HEK293 (cell line): ENCODE measurements around the gene INVS.
"Not testable (repeated sequence)": the region's sequence is repeated elsewhere in the genome, so short reads cannot be mapped to it uniquely, and the experiment has no call there.

Experiments used
- CTCF ChIA-PET: fragments of 350-600 bp; formaldehyde crosslinking; extraction: SDS; loops from one replicate; lab custom pipeline; 2021; ENCODE audit warnings: antibody characterized with exemption; lab: Yijun Ruan, JAX
- POLR2A ChIA-PET: fragments of 300-600 bp; formaldehyde crosslinking; extraction: SDS; loops from one replicate; lab custom pipeline; 2020; ENCODE audit warnings: antibody characterized with exemption, inconsistent platforms; lab: Yijun Ruan, JAX
- H3K27ac ChIP-seq: fragments of 200-500 bp; sonication (Bioruptor generic); 2 replicates; pipeline ENCODE4 v1.5.1; 2014; ENCODE audit warnings: low read depth, low read length, control low read depth, inconsistent platforms; ENCODE audit errors: extremely low read depth
- H3K36me3 ChIP-seq, 2 experiments: fragments of 200-500 bp in 1 of 2; sonication (Bioruptor generic) in 1 of 2; 1 replicate in 1 of 2; 2 replicates in 1 of 2; pipeline ENCODE4 v1.5.1; 2014 to 2017; ENCODE audit warnings: inconsistent platforms in 2 of 2, low read length in 2 of 2; ENCODE audit not compliant: control insufficient read depth in 2 of 2, insufficient read depth in 1 of 2
- H3K4me1 ChIP-seq: fragments of 200-500 bp; sonication (Bioruptor generic); 2 replicates; pipeline ENCODE4 v1.5.1; 2014; ENCODE audit warnings: mild to moderate bottlenecking, low read length, inconsistent platforms; ENCODE audit not compliant: control insufficient read depth, insufficient read depth
- H3K4me3 ChIP-seq: 2 replicates; pipeline ENCODE4 v1.5.1; 2011; ENCODE audit warnings: low read depth, mild to moderate bottlenecking, control low read depth, low read length, moderate library complexity
- H3K9me3 ChIP-seq: fragments of 200-500 bp; sonication (Bioruptor generic); 2 replicates; pipeline ENCODE4 v1.5.1; 2014; ENCODE audit warnings: low read depth, low read length, inconsistent platforms; ENCODE audit not compliant: control insufficient read depth, insufficient read depth
- BCL11A ChIP-seq: fragments of 450-650 bp; formaldehyde crosslinking; IDR thresholded peaks from 2 replicates; pipeline ENCODE4 v1.5.1; 2016; ENCODE audit warnings: low read depth, missing biosample characterization, missing genetic modification characterization
- KLF1 ChIP-seq: fragments of 450-650 bp; formaldehyde crosslinking; IDR thresholded peaks from 2 replicates; pipeline ENCODE4 v1.5.1; 2016; ENCODE audit warnings: missing biosample characterization, missing genetic modification characterization
- PRDM1 ChIP-seq: fragments of 450-650 bp; formaldehyde crosslinking; IDR thresholded peaks from 2 replicates; pipeline ENCODE4; 2016; ENCODE audit warnings: missing biosample characterization, missing genetic modification characterization
- ZBTB1 ChIP-seq: fragments of 450-650 bp; formaldehyde crosslinking; IDR thresholded peaks from 2 replicates; pipeline ENCODE4 v1.5.1; 2016; ENCODE audit warnings: missing biosample characterization, missing genetic modification characterization
- ZFP3 ChIP-seq: fragments of 450-650 bp; formaldehyde crosslinking; IDR thresholded peaks from 2 replicates; pipeline ENCODE4 v1.5.1; 2016; ENCODE audit warnings: low read depth, missing biosample characterization, missing genetic modification characterization
- ZNF121 ChIP-seq: fragments of 450-650 bp; formaldehyde crosslinking; IDR thresholded peaks from 2 replicates; pipeline ENCODE4 v1.5.1; 2016; ENCODE audit warnings: missing biosample characterization, missing genetic modification characterization
- ZNF133 ChIP-seq: fragments of 450-650 bp; formaldehyde crosslinking; IDR thresholded peaks from 2 replicates; pipeline ENCODE4 v1.5.1; 2016; ENCODE audit warnings: missing biosample characterization, missing genetic modification characterization
- ZNF16 ChIP-seq: fragments of 450-650 bp; formaldehyde crosslinking; IDR thresholded peaks from 2 replicates; pipeline ENCODE4 v1.5.1; 2016; ENCODE audit warnings: low read depth, missing biosample characterization, missing genetic modification characterization
- ZNF266 ChIP-seq: fragments of 450-650 bp; formaldehyde crosslinking; IDR thresholded peaks from 2 replicates; pipeline ENCODE4 v1.5.1; 2016; ENCODE audit warnings: missing biosample characterization, missing genetic modification characterization, low read depth
- ZNF37A ChIP-seq: fragments of 450-650 bp; IDR thresholded peaks from 2 replicates; pipeline ENCODE4 v1.5.1; 2018; ENCODE audit warnings: missing biosample characterization, missing genetic modification characterization
- ZNF433 ChIP-seq: fragments of 450-650 bp; formaldehyde crosslinking; IDR thresholded peaks from 2 replicates; pipeline ENCODE4 v1.5.1; 2016; ENCODE audit warnings: missing biosample characterization, missing genetic modification characterization, low read depth
- ZNF48 ChIP-seq: fragments of 450-650 bp; formaldehyde crosslinking; IDR thresholded peaks from 2 replicates; pipeline ENCODE4 v1.5.1; 2016; ENCODE audit warnings: missing biosample characterization, missing genetic modification characterization
- ZNF514 ChIP-seq: fragments of 450-650 bp; formaldehyde crosslinking; IDR thresholded peaks from 2 replicates; pipeline ENCODE4 v1.5.1; 2016; ENCODE audit warnings: missing biosample characterization, missing genetic modification characterization
- ZNF530 ChIP-seq: fragments of 450-650 bp; formaldehyde crosslinking; IDR thresholded peaks from 2 replicates; pipeline ENCODE4 v1.5.1; 2016; ENCODE audit warnings: low read depth, missing biosample characterization, missing genetic modification characterization
- ZNF544 ChIP-seq: fragments of 450-650 bp; formaldehyde crosslinking; IDR thresholded peaks from 2 replicates; pipeline ENCODE4 v1.5.0; 2017; ENCODE audit warnings: missing biosample characterization, missing genetic modification characterization
- ZNF548 ChIP-seq: fragments of 450-650 bp; formaldehyde crosslinking; IDR thresholded peaks from 2 replicates; pipeline ENCODE4 v1.5.1; 2016; ENCODE audit warnings: missing biosample characterization, missing genetic modification characterization
- ZNF555 ChIP-seq: fragments of 450-650 bp; formaldehyde crosslinking; conservative IDR thresholded peaks from 2 replicates; pipeline ENCODE4 v1.5.1; 2017; ENCODE audit warnings: missing biosample characterization, mild to moderate bottlenecking, missing genetic modification characterization, inconsistent platforms
- ZNF610 ChIP-seq: fragments of 450-650 bp; formaldehyde crosslinking; IDR thresholded peaks from 2 replicates; pipeline ENCODE4 v1.5.1; 2016; ENCODE audit warnings: missing biosample characterization, missing genetic modification characterization, borderline replicate concordance
- ZNF664 ChIP-seq: fragments of 450-650 bp; formaldehyde crosslinking; IDR thresholded peaks from 2 replicates; pipeline ENCODE4 v1.5.1; 2016; ENCODE audit warnings: missing biosample characterization, missing genetic modification characterization
- ZNF837 ChIP-seq: fragments of 450-650 bp; formaldehyde crosslinking; IDR thresholded peaks from 2 replicates; pipeline ENCODE4 v1.5.1; 2016; ENCODE audit warnings: missing biosample characterization, missing genetic modification characterization
- TF ChIP-seq, protein P1 (sequence below): fragments of 450-650 bp; formaldehyde crosslinking; IDR thresholded peaks from 2 replicates; pipeline ENCODE4 v1.5.1; 2016; ENCODE audit warnings: missing biosample characterization, missing genetic modification characterization, low read depth
- TF ChIP-seq, protein P2 (sequence below): fragments of 450-650 bp; IDR thresholded peaks from 2 replicates; pipeline ENCODE4 v1.5.1; 2018; ENCODE audit warnings: missing biosample characterization, missing genetic modification characterization
- TF ChIP-seq, protein P3 (sequence below): fragments of 450-650 bp; formaldehyde crosslinking; IDR thresholded peaks from 2 replicates; pipeline ENCODE4 v1.5.1; 2016; ENCODE audit warnings: missing biosample characterization, missing genetic modification characterization

The INVS gene

DNA sequence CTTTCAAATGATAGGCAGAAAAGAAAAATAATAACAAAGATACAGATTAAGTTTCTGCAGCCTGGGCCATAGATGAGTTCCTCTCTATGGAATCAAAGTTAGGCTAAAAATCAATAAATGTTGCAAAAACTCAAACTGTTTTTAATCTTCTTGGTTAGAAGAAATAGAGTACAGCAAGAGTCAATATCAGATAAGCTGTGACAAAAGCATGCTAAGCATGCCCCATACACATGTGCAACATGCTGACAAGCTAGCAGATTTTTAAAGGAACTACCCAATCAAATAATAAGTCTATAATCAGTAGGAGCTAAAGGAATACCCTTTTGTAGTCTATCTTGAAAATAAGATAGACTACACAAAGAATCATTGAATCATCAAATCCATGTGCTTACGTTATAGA is 7.0 kb upstream of the INVS start:
- no peak for TF ChIP-seq KLF1 (tag by site-specific recombination)
- no peak for TF ChIP-seq ZNF544 (tag by site-specific recombination)
- no peak for TF ChIP-seq ZNF548 (tag by site-specific recombination)
- no peak for TF ChIP-seq ZNF37A (tag by site-specific recombination)
- no peak for TF ChIP-seq ZNF48 (tag by site-specific recombination)
- no peak for TF ChIP-seq ZNF837 (tag by site-specific recombination)
- no peak for TF ChIP-seq PRDM1
- TF ChIP-seq ZFP3 (tag by site-specific recombination), result no peak
- TF ChIP-seq, protein P1, sequence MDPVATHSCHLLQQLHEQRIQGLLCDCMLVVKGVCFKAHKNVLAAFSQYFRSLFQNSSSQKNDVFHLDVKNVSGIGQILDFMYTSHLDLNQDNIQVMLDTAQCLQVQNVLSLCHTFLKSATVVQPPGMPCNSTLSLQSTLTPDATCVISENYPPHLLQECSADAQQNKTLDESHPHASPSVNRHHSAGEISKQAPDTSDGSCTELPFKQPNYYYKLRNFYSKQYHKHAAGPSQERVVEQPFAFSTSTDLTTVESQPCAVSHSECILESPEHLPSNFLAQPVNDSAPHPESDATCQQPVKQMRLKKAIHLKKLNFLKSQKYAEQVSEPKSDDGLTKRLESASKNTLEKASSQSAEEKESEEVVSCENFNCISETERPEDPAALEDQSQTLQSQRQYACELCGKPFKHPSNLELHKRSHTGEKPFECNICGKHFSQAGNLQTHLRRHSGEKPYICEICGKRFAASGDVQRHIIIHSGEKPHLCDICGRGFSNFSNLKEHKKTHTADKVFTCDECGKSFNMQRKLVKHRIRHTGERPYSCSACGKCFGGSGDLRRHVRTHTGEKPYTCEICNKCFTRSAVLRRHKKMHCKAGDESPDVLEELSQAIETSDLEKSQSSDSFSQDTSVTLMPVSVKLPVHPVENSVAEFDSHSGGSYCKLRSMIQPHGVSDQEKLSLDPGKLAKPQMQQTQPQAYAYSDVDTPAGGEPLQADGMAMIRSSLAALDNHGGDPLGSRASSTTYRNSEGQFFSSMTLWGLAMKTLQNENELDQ (tag by site-specific recombination), result no peak
- no peak for TF ChIP-seq BCL11A (tag by site-specific recombination)
- no peak for TF ChIP-seq ZBTB1 (tag by site-specific recombination)
- TF ChIP-seq ZNF514 (tag by site-specific recombination), result no peak
- no peak for TF ChIP-seq ZNF266 (tag by site-specific recombination)
- no peak for TF ChIP-seq ZNF610 (tag by site-specific recombination)
- TF ChIP-seq ZNF530 (tag by site-specific recombination), result no peak
- no peak for TF ChIP-seq ZNF555
- no peak for TF ChIP-seq ZNF16
- no peak for TF ChIP-seq ZNF433 (tag by site-specific recombination)
- Histone ChIP-seq H3K4me1 (peaks cover 9% of the 10 kb centered on the region), H3K27ac (no peak overlapping the region), H3K4me3 (no peak overlapping the region), H3K36me3 (no peaks in the 10 kb centered on the region), H3K9me3 (no peaks in the 10 kb centered on the region)
- CTCF ChIA-PET, result no interaction called here
- POLR2A ChIA-PET, result no interaction called here

GRCh38 chr9:100094411-100094810 is 4.6 kb upstream of the INVS start:
- H3K27ac ChIP-seq, H3K36me3 ChIP-seq: not testable (repeated sequence)
- ChIA-PET POLR2A (interaction anchor here (0.6 kb wide), 1 partner anchor 31 kb away, joined by 3 read pairs; no protein-coding TSS in a partner anchor), CTCF (interaction anchor here (0.6 kb wide), 1 partner anchor 66 kb away, joined by 3 read pairs; no protein-coding TSS in a partner anchor)
- peak; percentile 68; the same call in 1 of the 2 replicates for TF ChIP-seq ZNF121 (tag by site-specific recombination)
- TF ChIP-seq, all 188 proteins: peak for 1; not testable (repeated sequence) for 187
- not testable (repeated sequence) for H3K4me1 ChIP-seq, H3K4me3 ChIP-seq, H3K9me3 ChIP-seq

DNA sequence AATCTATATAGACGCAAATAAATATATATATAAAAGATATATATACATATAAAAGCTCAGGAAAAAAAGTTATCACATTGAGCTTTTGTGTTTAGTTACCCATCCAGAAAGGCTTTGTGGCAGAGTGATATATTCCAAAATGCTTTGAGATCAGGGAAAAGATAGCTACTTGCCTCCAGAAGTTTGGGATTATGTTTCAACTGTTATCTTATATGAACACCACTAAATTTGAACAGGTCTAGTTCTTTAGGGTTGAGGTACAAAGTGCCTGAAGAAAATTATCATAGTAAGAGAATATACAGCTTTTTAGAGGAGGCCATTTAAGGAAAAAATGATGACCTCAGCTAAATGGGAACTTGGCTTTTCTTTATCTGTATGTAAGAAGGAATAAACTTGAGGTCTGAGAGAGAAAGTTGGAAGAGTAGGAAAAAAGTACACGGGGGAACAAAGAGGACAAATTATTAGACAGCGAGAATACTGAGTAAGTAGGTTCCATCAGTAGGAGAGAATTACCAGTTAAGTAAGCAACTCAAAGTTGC is 2.6 kb upstream of the INVS start:
- H3K27ac ChIP-seq, result no peak overlapping the region
- ChIA-PET POLR2A (no interaction called here), CTCF (interaction anchor here (0.7 to 1.0 kb wide), 2 partner anchors 10 to 344 kb away, joined by 3 read pairs; no protein-coding TSS in a partner anchor)
- no peaks in the 10 kb centered on the region for H3K9me3 ChIP-seq
- no peak overlapping the region for H3K4me3 ChIP-seq
- H3K4me1 ChIP-seq, result peaks cover 4% of the 10 kb centered on the region; the same call in 1 of the 2 replicates
- TF ChIP-seq, protein P2, sequence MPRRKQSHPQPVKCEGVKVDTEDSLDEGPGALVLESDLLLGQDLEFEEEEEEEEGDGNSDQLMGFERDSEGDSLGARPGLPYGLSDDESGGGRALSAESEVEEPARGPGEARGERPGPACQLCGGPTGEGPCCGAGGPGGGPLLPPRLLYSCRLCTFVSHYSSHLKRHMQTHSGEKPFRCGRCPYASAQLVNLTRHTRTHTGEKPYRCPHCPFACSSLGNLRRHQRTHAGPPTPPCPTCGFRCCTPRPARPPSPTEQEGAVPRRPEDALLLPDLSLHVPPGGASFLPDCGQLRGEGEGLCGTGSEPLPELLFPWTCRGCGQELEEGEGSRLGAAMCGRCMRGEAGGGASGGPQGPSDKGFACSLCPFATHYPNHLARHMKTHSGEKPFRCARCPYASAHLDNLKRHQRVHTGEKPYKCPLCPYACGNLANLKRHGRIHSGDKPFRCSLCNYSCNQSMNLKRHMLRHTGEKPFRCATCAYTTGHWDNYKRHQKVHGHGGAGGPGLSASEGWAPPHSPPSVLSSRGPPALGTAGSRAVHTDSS (tag by site-specific recombination), result no peak
- TF ChIP-seq ZNF837 (tag by site-specific recombination) (no peak), ZNF664 (tag by site-specific recombination) (no peak), ZNF133 (tag by site-specific recombination) (no peak)
- TF ChIP-seq, protein P3, sequence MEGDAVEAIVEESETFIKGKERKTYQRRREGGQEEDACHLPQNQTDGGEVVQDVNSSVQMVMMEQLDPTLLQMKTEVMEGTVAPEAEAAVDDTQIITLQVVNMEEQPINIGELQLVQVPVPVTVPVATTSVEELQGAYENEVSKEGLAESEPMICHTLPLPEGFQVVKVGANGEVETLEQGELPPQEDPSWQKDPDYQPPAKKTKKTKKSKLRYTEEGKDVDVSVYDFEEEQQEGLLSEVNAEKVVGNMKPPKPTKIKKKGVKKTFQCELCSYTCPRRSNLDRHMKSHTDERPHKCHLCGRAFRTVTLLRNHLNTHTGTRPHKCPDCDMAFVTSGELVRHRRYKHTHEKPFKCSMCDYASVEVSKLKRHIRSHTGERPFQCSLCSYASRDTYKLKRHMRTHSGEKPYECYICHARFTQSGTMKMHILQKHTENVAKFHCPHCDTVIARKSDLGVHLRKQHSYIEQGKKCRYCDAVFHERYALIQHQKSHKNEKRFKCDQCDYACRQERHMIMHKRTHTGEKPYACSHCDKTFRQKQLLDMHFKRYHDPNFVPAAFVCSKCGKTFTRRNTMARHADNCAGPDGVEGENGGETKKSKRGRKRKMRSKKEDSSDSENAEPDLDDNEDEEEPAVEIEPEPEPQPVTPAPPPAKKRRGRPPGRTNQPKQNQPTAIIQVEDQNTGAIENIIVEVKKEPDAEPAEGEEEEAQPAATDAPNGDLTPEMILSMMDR (tag by site-specific recombination), result no peak
- peaks cover 0 to 5% of the 10 kb centered on the region in 2 experiments; a peak in 1 of 3 replicates for H3K36me3 ChIP-seq
